Tibial artery (tissue), 4 donors: Measurements from ENCODE around the gene LIMK1.
A peak's percentile ranks its signal among the peaks of the same experiment; 100 is the strongest.
"Not testable (repeated sequence)": the region's sequence is repeated elsewhere in the genome, so short reads cannot be mapped to it uniquely, and the experiment has no call there.

Experiments used
- DNase-seq, 2 donors: peaks; one replicate each; pipeline ENCODE4 v3.0.0-alpha.2; 2019
- H3K27ac ChIP-seq, 2 donors: fragments of 200-600 bp; sonication (generic) in 1 of 2; 1 replicate in 1 of 2; 2 replicates in 1 of 2; pipeline ENCODE4 v1.5.1; 2018 to 2019; ENCODE audit warnings: mild to moderate bottlenecking in 1 of 2
- H3K27me3 ChIP-seq, 2 donors: fragments of 200-600 bp; sonication (generic) in 1 of 2; one replicate each; pipeline versions ENCODE4 v1.5.1 to v1.6.0; 2016 to 2019
- H3K36me3 ChIP-seq, 3 donors: fragments of 200-600 bp; sonication (generic) in 2 of 3; one replicate each; pipeline ENCODE4 v1.5.1; 2016 to 2019; ENCODE audit warnings: mild to moderate bottlenecking in 2 of 3
- H3K4me1 ChIP-seq, 4 donors: fragments of 200-600 bp; sonication (generic) in 2 of 4; 1 replicate in 3 of 4; 2 replicates in 1 of 4; pipeline ENCODE4 v1.5.1; 2016 to 2019
- H3K4me3 ChIP-seq, 2 donors: fragments of 200-600 bp; sonication (generic) in 1 of 2; 1 replicate in 1 of 2; 2 replicates in 1 of 2; pipeline ENCODE4 v1.5.1; 2018 to 2019; ENCODE audit warnings: mild to moderate bottlenecking in 2 of 2
- H3K9me3 ChIP-seq, 3 donors: fragments of 200-600 bp; sonication (generic) in 1 of 3; one replicate each; pipeline ENCODE4 v1.5.1; 2016 to 2019
- intact Hi-C: fragments of 100-400 bp; cut with DNase I; formaldehyde crosslinking; loops from one replicate; pipeline ENCODE4 v1.15.0; 2023; ENCODE audit warnings: low total_unique reads
- TF ChIP-seq, protein P1 (sequence below), 2 experiments: fragments of 200-600 bp in 1 of 2; fragments of 450-650 bp in 1 of 2; IDR thresholded peaks; one replicate each; pipeline ENCODE4 v1.5.1; 2017 to 2019; ENCODE audit warnings: antibody characterized with exemption in 2 of 2, mild to moderate bottlenecking in 1 of 2, moderate library complexity in 1 of 2

LIMK1 gene

DNA sequence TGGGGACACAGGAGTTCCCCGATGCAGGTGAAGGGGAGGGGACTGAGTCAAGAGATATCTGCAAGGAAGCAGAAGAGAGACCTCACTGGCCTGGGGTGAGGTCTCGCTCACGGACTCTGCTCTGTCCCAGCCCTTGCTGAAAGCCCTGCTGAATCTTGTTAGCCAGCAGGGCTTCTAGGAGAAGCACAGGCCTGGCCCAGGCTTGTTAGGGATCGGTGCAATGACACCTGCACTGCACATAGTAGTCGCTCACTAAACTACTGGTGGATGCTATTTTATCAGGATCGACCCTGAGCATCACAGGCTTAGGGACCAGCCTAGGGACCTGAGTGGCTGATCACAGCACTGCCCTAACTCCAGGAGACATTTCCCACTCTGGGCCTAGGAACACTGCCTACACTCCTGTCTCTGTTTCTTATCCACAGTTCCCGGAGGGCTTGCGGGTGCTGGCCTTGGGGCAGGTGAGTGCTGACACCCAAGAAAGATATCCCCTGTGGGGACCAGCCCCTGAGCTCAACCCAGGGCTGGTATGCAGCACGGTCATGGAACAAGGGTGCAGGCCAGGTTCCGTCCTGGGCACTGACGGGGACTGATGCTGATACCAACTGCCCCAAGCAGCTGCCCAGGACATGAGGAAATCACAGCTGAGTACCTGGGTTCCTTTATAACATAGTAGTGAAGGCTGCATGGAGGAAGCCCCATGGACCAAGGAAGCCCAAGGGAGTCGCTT lies 42.6 kb upstream of the LIMK1 start:
- Histone ChIP-seq H3K9me3 (no peaks in the 10 kb centered on the region), H3K27me3 (no peaks in the 10 kb centered on the region), H3K4me1 (peaks cover 0 to 88% (median 60%) of the 10 kb centered on the region in 4 donors), H3K27ac (peak overlapping the region; percentile 98), H3K4me3 (no peak overlapping the region), H3K36me3 (peaks cover 93 to 100% (median 99%) of the 10 kb centered on the region in 3 donors)
- TF ChIP-seq, protein P1, sequence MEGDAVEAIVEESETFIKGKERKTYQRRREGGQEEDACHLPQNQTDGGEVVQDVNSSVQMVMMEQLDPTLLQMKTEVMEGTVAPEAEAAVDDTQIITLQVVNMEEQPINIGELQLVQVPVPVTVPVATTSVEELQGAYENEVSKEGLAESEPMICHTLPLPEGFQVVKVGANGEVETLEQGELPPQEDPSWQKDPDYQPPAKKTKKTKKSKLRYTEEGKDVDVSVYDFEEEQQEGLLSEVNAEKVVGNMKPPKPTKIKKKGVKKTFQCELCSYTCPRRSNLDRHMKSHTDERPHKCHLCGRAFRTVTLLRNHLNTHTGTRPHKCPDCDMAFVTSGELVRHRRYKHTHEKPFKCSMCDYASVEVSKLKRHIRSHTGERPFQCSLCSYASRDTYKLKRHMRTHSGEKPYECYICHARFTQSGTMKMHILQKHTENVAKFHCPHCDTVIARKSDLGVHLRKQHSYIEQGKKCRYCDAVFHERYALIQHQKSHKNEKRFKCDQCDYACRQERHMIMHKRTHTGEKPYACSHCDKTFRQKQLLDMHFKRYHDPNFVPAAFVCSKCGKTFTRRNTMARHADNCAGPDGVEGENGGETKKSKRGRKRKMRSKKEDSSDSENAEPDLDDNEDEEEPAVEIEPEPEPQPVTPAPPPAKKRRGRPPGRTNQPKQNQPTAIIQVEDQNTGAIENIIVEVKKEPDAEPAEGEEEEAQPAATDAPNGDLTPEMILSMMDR (IDR thresholded peaks at IDR 0.05), result no peak
- DNase-seq, result no peak
- intact Hi-C loops, result no loop called here

DNA sequence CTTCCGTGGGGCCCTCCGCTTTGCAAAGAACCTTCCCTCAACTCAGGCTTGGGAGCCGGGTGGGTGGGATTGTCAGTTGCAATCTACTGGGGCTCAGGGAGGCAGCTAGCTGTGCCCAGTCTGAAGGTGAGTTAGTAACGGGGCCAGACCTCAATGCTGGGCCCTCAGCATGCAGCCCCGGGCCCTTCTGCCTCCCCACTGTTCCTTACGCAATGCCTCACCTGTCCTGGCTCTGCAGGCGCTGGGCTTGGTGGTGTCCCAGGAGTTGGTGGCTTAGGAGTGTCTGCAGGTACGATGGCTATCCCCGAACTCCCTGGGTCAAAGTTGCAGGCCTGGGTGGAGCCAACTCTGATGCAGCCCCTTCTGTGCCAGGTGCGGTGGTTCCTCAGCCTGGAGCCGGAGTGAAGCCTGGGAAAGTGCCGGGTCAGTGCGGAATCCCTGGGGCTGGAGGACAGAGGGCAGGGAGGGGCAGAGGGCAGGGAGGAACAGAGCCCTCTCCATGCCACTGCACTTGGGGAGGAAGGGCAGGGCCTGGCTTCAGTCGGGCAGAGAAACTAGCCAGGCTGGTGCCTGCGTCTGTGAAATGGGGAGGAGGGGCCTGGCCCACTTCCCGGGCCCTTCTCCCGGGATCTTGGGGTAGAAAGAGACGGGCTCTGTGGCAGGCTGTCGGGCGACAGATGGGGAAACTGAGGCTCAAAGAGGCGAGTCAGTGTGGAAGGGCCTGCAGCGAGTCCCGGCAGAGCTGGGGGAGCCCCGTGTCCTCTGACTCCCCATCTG lies 40.7 kb upstream of the LIMK1 start:
- H3K27ac ChIP-seq, result peak overlapping the region; percentile 98
- H3K9me3 ChIP-seq, result no peaks in the 10 kb centered on the region
- TF ChIP-seq, protein P1 (IDR thresholded peaks at IDR 0.05), result no peak
- H3K4me1 ChIP-seq, result peaks cover 0 to 68% (median 45%) of the 10 kb centered on the region in 4 donors
- intact Hi-C loops, result no loop called here
- DNase-seq, result no peak
- H3K4me3 ChIP-seq, result no peak overlapping the region
- H3K27me3 ChIP-seq, result no peaks in the 10 kb centered on the region
- peaks cover 93 to 100% (median 99%) of the 10 kb centered on the region in 3 donors for H3K36me3 ChIP-seq

DNA sequence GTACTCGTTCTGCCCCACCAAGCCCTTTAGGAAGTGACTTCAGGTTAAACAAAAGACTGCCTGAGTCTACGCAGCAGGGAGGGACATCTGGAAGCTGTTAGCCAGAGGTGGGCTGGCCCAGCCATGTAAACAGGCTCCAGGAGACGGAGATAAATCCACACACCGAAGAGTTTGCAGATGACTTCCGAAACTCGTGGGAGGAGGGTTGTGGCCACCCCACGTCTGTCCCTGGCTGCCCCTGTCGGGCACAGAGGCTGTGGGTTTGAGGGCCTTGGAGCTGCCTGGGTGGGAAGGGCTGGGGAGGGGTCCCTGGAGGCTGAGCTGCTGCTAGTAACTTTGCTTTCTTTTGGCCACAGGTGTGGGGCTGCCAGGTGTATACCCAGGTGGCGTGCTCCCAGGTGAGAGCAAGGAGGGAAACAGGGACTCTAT lies 40.1 kb upstream of the LIMK1 start:
- Histone ChIP-seq H3K27me3 (no peaks in the 10 kb centered on the region), H3K36me3 (peaks cover 93 to 100% (median 99%) of the 10 kb centered on the region in 3 donors), H3K9me3 (no peaks in the 10 kb centered on the region), H3K4me3 (no peak overlapping the region), H3K4me1 (peaks cover 0 to 62% (median 39%) of the 10 kb centered on the region in 4 donors), H3K27ac (peak overlapping the region; percentile 98)
- TF ChIP-seq, protein P1 (IDR thresholded peaks at IDR 0.05), result no peak
- DNase-seq, result no peak
- intact Hi-C loops, result no loop called here

DNA sequence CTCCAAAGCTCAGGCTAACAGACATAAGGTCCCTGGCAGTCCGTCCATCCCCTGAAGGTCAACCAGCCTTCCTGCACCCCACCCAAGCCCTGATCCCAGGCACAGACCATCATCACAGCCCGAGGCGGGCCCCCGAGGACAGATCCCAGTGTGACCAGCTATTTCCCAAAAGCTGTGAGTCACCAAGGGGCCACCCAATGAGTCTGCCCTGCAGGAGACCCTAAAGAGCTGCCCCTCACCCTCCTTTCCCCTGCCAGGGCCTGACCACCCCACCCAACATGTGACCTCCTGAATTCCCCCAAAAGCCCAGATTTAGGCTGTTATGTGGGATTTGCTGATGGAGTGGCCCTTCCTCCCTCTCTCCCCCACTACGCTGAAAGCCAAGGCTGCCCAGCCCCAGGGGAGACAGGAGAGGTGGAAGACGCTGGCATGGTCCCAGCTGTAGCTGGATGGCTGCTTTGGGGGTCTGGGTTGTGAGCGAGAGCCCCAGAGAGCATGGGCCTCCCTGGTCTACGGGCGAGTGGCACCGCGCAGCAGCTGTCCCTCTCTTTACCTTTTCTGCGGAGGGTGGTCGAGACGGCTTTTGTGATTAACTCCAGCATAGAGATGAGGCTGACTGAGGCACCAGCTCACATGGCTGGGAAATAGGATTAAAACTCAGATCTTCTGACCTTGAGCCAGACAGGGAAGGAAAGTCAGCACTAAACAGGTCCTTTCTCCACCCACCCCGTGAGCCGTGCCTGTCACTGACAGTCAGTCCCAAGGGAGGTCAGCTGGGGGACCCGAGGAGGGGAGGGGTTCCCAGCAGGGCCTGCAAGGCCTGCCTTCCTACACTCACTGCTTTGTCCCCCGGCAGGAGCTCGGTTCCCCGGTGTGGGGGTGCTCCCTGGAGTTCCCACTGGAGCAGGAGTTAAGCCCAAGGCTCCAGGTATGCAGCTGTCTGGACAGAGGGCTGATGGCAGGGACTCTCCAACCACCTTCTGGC lies 38.9 kb upstream of the LIMK1 start:
- Histone ChIP-seq H3K4me3 (no peak overlapping the region), H3K36me3 (peaks cover 93 to 100% (median 99%) of the 10 kb centered on the region in 3 donors), H3K27me3 (no peaks in the 10 kb centered on the region), H3K27ac (peak overlapping the region; percentile 98), H3K9me3 (no peaks in the 10 kb centered on the region), H3K4me1 (peaks cover 0 to 51% (median 29%) of the 10 kb centered on the region in 4 donors)
- intact Hi-C loops, result no loop called here
- TF ChIP-seq, protein P1 (IDR thresholded peaks at IDR 0.05), result no peak
- DNase-seq, result no peak

DNA sequence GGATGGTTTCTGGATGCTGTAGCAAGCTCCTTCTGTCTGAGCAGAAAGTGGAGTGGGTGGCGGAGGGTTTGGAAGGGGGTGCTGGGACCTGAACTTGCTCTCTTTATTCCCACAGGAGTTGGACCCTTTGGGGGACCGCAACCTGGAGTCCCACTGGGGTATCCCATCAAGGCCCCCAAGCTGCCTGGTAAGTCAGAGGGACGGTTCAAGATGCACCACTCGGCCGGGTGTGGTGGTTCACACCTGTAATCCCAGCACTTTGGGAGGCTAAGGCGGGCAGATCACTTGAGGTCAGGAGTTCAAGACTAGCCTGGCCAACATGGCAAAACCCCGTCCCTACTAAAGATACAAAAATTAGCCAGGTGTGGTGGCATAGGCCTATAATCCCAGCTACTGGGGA lies 37.0 kb upstream of the LIMK1 start:
- H3K27me3 ChIP-seq, intact Hi-C loops, H3K4me3 ChIP-seq, H3K9me3 ChIP-seq, DNase-seq: not testable (repeated sequence)
- peaks cover 93 to 100% (median 99%) of the 10 kb centered on the region in 3 donors for H3K36me3 ChIP-seq
- H3K27ac ChIP-seq, result peak overlapping the region; percentile 24 to 98
- peaks cover 0 to 46% (median 17%) of the 10 kb centered on the region in 4 donors for H3K4me1 ChIP-seq
